Right lobe of liver (tissue), 4 donors: ENCODE data around the gene CDH13.

Experiments
- CTCF ChIP-seq, 4 donors: fragments of 200-600 bp in 3 of 4; fragments of 450-650 bp in 1 of 4; IDR thresholded peaks; one replicate each; pipeline versions ENCODE4 v1.5.1 to v1.8.0; 2016 to 2022; ENCODE audit warnings: antibody characterized with exemption in 4 of 4, mild to moderate bottlenecking in 2 of 4
- POLR2A ChIP-seq: fragments of 450-650 bp; IDR thresholded peaks from one replicate; pipeline ENCODE4 v1.6.1; 2017; ENCODE audit warnings: antibody characterized with exemption, mild to moderate bottlenecking
- donor health status: DM: no; HTN: no; CAD: no.
- donor health status: DM: no; HTN: no; CAD: no.
- donor health status: DM: no; HTN: yes; CAD: no.

- TF ChIP-seq CTCF (IDR thresholded peaks at IDR 0.05) = no peak
- TF ChIP-seq POLR2A = no peak
These were observed 339.0 kb downstream of the CDH13 start for GRCh38 chr16:82965808-82966207.
